Measurements from ENCODE around the gene CHRM5. TPM values are rescaled to one million over a fixed set of nuclear protein-coding genes. Genes with fewer than 3 reads are reported as not detected.

Gene CHRM5
- total RNA-seq, 1 experiment from 2014 or later: not detected

GRCh38 chr15:34065261-34065660 is 97.0 kb downstream of the CHRM5 start:
- H3K36me3 ChIP-seq (ENCODE audit: insufficient read depth, low read length): no peaks in the 10 kb centered on the region
- no peaks in the 10 kb centered on the region for H3K79me2 ChIP-seq (ENCODE audit: low read length)
- DNase-seq: no peak
- H3K9ac ChIP-seq (ENCODE audit: low read length): no peak overlapping the region
- no peaks in the 10 kb centered on the region for H3K27me3 ChIP-seq (ENCODE audit: low read length)
- no peak overlapping the region for H3K4me3 ChIP-seq (ENCODE audit: low read length)
- H2AFZ ChIP-seq (ENCODE audit: low read length): no peak overlapping the region
- H3K4me1 ChIP-seq (ENCODE audit: low read length): peaks cover 4% of the 10 kb centered on the region; the same call in 1 of the 2 replicates
- no peaks in the 10 kb centered on the region for H4K20me1 ChIP-seq (ENCODE audit: insufficient read depth, low read depth, low read length)
- no peak overlapping the region for H3K4me2 ChIP-seq (ENCODE audit: low read depth, low read length, poor library complexity, severe bottlenecking)
- H3K9me3 ChIP-seq (ENCODE audit: low read length): no peaks in the 10 kb centered on the region
- no peak overlapping the region for H3K27ac ChIP-seq (ENCODE audit: low read length)
- H3K9me2 ChIP-seq (replicated peaks; ENCODE audit: insufficient read depth, low read length): no peaks in the 10 kb centered on the region

- Histone ChIP-seq H3K27me3 (ENCODE audit: low read length) (no peaks in the 10 kb centered on the region), H4K20me1 (ENCODE audit: insufficient read depth, low read depth, low read length) (no peaks in the 10 kb centered on the region), H3K9me3 (ENCODE audit: low read length) (no peaks in the 10 kb centered on the region), H3K36me3 (ENCODE audit: insufficient read depth, low read length) (no peaks in the 10 kb centered on the region), H3K27ac (ENCODE audit: low read length) (no peak overlapping the region), H3K79me2 (ENCODE audit: low read length) (no peaks in the 10 kb centered on the region), H3K4me2 (ENCODE audit: low read depth, low read length, poor library complexity, severe bottlenecking) (no peak overlapping the region), H3K4me1 (ENCODE audit: low read length) (peaks cover 4% of the 10 kb centered on the region; the same call in 1 of the 2 replicates), H3K4me3 (ENCODE audit: low read length) (no peak overlapping the region), H2AFZ (ENCODE audit: low read length) (no peak overlapping the region), H3K9ac (ENCODE audit: low read length) (no peak overlapping the region), H3K9me2 (replicated peaks; ENCODE audit: insufficient read depth, low read length) (no peaks in the 10 kb centered on the region)
- DNase-seq: no peak
These were observed 97.6 kb downstream of the CHRM5 start for GRCh38 chr15:34065941-34066340.

DNA sequence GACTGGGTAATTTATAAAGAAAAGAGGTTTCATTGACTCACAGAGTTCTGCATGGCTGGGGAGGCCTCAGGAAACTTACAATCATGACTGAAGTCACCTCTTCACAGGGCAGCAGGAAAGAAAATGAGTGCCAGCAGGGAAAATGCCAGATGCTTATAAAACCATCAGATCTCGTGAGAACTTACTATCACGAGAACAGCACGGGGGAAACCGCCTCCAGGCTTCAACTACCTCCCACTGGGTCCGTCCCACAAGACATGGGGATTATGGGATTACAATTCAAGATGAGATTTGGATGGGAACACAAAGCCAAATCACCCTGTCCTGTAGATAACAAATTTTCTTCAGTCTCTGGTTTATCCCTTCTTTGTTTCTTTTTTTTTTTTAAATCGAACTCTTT is 101.7 kb downstream of the CHRM5 start:
- Histone ChIP-seq H3K4me3 (ENCODE audit: low read length) (no peak overlapping the region), H2AFZ (ENCODE audit: low read length) (no peak overlapping the region), H3K79me2 (ENCODE audit: low read length) (no peaks in the 10 kb centered on the region), H3K4me2 (ENCODE audit: low read depth, low read length, poor library complexity, severe bottlenecking) (no peak overlapping the region), H3K27ac (ENCODE audit: low read length) (no peak overlapping the region), H3K9ac (ENCODE audit: low read length) (no peak overlapping the region), H3K9me3 (ENCODE audit: low read length) (no peaks in the 10 kb centered on the region), H3K27me3 (ENCODE audit: low read length) (no peaks in the 10 kb centered on the region), H3K4me1 (ENCODE audit: low read length) (no peaks in the 10 kb centered on the region), H4K20me1 (ENCODE audit: insufficient read depth, low read depth, low read length) (no peaks in the 10 kb centered on the region), H3K36me3 (ENCODE audit: insufficient read depth, low read length) (no peaks in the 10 kb centered on the region), H3K9me2 (replicated peaks; ENCODE audit: insufficient read depth, low read length) (no peaks in the 10 kb centered on the region)
- DNase-seq: no peak

DNA sequence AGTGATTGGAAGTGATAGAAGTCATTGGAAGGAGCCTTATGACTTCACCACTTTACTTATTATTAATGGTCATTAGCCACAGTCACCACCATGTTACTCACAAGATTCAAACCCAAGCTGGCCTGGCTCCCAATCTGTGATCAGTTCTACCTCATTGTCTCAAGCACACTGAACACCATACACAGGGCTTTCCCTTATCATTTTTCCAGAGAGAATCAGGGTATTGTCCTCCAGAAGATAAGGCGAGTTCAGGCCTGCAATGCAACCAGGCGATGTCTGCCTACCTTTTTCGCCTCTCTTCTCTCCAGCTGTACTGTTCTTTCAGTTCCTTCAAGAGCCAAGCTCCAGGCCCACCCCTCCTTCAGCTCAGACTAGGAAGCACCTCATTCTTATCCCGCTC is 108.5 kb downstream of the CHRM5 start:
- no peaks in the 10 kb centered on the region for H3K36me3 ChIP-seq (ENCODE audit: insufficient read depth, low read length)
- no peaks in the 10 kb centered on the region for H3K79me2 ChIP-seq (ENCODE audit: low read length)
- no peak overlapping the region for H2AFZ ChIP-seq (ENCODE audit: low read length)
- H3K9me2 ChIP-seq (replicated peaks; ENCODE audit: insufficient read depth, low read length): no peaks in the 10 kb centered on the region
- H3K9me3 ChIP-seq (ENCODE audit: low read length): no peaks in the 10 kb centered on the region
- no peak for DNase-seq
- peaks cover 4% of the 10 kb centered on the region; the same call in 1 of the 2 replicates for H3K4me1 ChIP-seq (ENCODE audit: low read length)
- H3K27me3 ChIP-seq (ENCODE audit: low read length): no peaks in the 10 kb centered on the region
- no peak overlapping the region for H3K9ac ChIP-seq (ENCODE audit: low read length)
- H3K4me2 ChIP-seq (ENCODE audit: low read depth, low read length, poor library complexity, severe bottlenecking): no peak overlapping the region
- no peak overlapping the region for H3K27ac ChIP-seq (ENCODE audit: low read length)
- H4K20me1 ChIP-seq (ENCODE audit: insufficient read depth, low read depth, low read length): no peaks in the 10 kb centered on the region
- no peak overlapping the region for H3K4me3 ChIP-seq (ENCODE audit: low read length)

DNA sequence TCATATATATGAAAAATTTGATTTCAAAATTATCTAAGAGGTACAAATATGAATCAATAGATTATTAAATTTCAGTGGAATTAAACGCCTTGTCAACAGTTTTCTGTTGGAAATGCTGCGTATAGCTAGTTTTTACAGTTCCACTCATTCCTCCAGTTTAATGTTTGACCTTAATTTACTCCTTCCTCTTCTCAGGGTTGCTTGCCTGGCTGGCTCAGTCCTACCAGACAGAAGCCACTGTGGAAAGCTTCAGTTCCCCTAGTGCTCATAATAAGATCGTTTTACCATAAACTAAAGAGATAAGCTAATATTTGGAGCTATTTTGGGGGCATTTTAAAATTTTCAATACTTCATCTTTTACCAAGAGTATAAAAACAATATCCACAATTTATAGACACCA is 110.6 kb downstream of the CHRM5 start:
- no peak overlapping the region for H3K4me3 ChIP-seq (ENCODE audit: low read length)
- no peaks in the 10 kb centered on the region for H4K20me1 ChIP-seq (ENCODE audit: insufficient read depth, low read depth, low read length)
- H3K27ac ChIP-seq (ENCODE audit: low read length): no peak overlapping the region
- H2AFZ ChIP-seq (ENCODE audit: low read length): no peak overlapping the region
- peaks cover 4% of the 10 kb centered on the region; the same call in 1 of the 2 replicates for H3K4me1 ChIP-seq (ENCODE audit: low read length)
- no peak overlapping the region for H3K4me2 ChIP-seq (ENCODE audit: low read depth, low read length, poor library complexity, severe bottlenecking)
- H3K9me2 ChIP-seq (replicated peaks; ENCODE audit: insufficient read depth, low read length): no peaks in the 10 kb centered on the region
- H3K27me3 ChIP-seq (ENCODE audit: low read length): no peaks in the 10 kb centered on the region
- H3K36me3 ChIP-seq (ENCODE audit: insufficient read depth, low read length): peaks cover 4% of the 10 kb centered on the region; the same call in 1 of the 2 replicates
- no peaks in the 10 kb centered on the region for H3K79me2 ChIP-seq (ENCODE audit: low read length)
- no peaks in the 10 kb centered on the region for H3K9me3 ChIP-seq (ENCODE audit: low read length)
- H3K9ac ChIP-seq (ENCODE audit: low read length): no peak overlapping the region
- no peak for DNase-seq

- peaks cover 4% of the 10 kb centered on the region; the same call in 1 of the 2 replicates for H3K4me1 ChIP-seq (ENCODE audit: low read length)
- H3K27me3 ChIP-seq (ENCODE audit: low read length): no peaks in the 10 kb centered on the region
- H3K4me2 ChIP-seq (ENCODE audit: low read depth, low read length, poor library complexity, severe bottlenecking): no peak overlapping the region
- no peaks in the 10 kb centered on the region for H3K9me2 ChIP-seq (replicated peaks; ENCODE audit: insufficient read depth, low read length)
- no peak for DNase-seq
- H3K79me2 ChIP-seq (ENCODE audit: low read length): no peaks in the 10 kb centered on the region
- H3K4me3 ChIP-seq (ENCODE audit: low read length): no peak overlapping the region
- no peak overlapping the region for H2AFZ ChIP-seq (ENCODE audit: low read length)
- no peaks in the 10 kb centered on the region for H3K9me3 ChIP-seq (ENCODE audit: low read length)
- no peak overlapping the region for H3K27ac ChIP-seq (ENCODE audit: low read length)
- H3K36me3 ChIP-seq (ENCODE audit: insufficient read depth, low read length): peaks cover 9% of the 10 kb centered on the region
- H3K9ac ChIP-seq (ENCODE audit: low read length): no peak overlapping the region
- H4K20me1 ChIP-seq (ENCODE audit: insufficient read depth, low read depth, low read length): no peaks in the 10 kb centered on the region
These were observed 111.6 kb downstream of the CHRM5 start for GRCh38 chr15:34079904-34080303.

DNA sequence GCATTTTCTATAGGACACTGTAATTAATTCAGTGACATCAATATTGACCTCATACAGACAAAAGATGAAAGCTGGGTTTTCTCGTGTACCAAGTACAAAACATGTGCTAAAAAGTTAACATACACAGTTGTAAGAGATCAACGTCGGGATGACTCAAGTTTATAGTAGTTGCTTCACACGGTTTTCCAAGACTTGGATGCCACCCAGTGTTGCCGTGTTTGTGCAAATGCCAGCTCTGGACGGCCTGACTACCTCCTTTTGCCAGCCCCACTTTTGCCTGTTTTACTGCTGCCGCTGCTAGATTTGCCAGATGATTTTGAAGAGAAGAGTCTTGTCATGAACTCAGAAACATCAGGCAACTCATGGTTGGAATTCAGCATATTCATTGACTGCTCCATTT is 115.8 kb downstream of the CHRM5 start:
- Histone ChIP-seq H4K20me1 (ENCODE audit: insufficient read depth, low read depth, low read length) (no peaks in the 10 kb centered on the region), H3K79me2 (ENCODE audit: low read length) (peaks cover 4% of the 10 kb centered on the region; the same call in 1 of the 2 replicates), H3K27ac (ENCODE audit: low read length) (no peak overlapping the region), H2AFZ (ENCODE audit: low read length) (no peak overlapping the region), H3K27me3 (ENCODE audit: low read length) (no peaks in the 10 kb centered on the region), H3K4me1 (ENCODE audit: low read length) (no peaks in the 10 kb centered on the region), H3K36me3 (ENCODE audit: insufficient read depth, low read length) (peaks cover 25% of the 10 kb centered on the region), H3K9ac (ENCODE audit: low read length) (no peak overlapping the region), H3K9me3 (ENCODE audit: low read length) (no peaks in the 10 kb centered on the region), H3K9me2 (replicated peaks; ENCODE audit: insufficient read depth, low read length) (no peaks in the 10 kb centered on the region), H3K4me2 (ENCODE audit: low read depth, low read length, poor library complexity, severe bottlenecking) (no peak overlapping the region), H3K4me3 (ENCODE audit: low read length) (no peak overlapping the region)
- DNase-seq: no peak

DNA sequence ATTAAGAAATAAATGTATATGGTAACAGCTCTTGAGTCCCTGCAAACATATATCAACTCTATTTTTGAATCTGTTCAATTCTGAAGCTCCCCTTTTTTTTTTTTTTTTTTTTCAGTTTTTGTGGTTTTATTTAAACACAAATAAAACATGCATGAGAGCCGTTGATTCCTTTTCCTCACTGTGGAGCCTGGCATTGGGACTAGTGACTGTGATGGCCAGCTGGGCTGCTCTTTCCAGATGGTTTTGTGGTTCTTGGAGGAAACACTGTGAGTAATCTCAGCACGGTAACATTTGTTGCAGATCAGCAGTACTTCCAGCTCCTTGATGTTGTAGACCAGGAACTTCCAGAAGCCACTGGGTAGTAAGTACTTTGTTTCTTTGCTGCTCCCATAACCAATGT is 117.4 kb downstream of the CHRM5 start:
- Histone ChIP-seq H3K4me3 (ENCODE audit: low read length) (no peak overlapping the region), H3K36me3 (ENCODE audit: insufficient read depth, low read length) (peaks cover 32% of the 10 kb centered on the region), H3K9me2 (replicated peaks; ENCODE audit: insufficient read depth, low read length) (no peaks in the 10 kb centered on the region), H3K27ac (ENCODE audit: low read length) (no peak overlapping the region), H4K20me1 (ENCODE audit: insufficient read depth, low read depth, low read length) (no peaks in the 10 kb centered on the region), H3K9me3 (ENCODE audit: low read length) (no peaks in the 10 kb centered on the region), H3K79me2 (ENCODE audit: low read length) (peaks cover 14% of the 10 kb centered on the region), H3K4me2 (ENCODE audit: low read depth, low read length, poor library complexity, severe bottlenecking) (no peak overlapping the region), H2AFZ (ENCODE audit: low read length) (no peak overlapping the region), H3K4me1 (ENCODE audit: low read length) (peaks cover 7% of the 10 kb centered on the region), H3K9ac (ENCODE audit: low read length) (no peak overlapping the region), H3K27me3 (ENCODE audit: low read length) (no peaks in the 10 kb centered on the region)
- no peak for DNase-seq

- DNase-seq: no peak
- no peak overlapping the region for H3K9ac ChIP-seq (ENCODE audit: low read length)
- no peaks in the 10 kb centered on the region for H4K20me1 ChIP-seq (ENCODE audit: insufficient read depth, low read depth, low read length)
- H3K79me2 ChIP-seq (ENCODE audit: low read length): peaks cover 87% of the 10 kb centered on the region
- no peak overlapping the region for H2AFZ ChIP-seq (ENCODE audit: low read length)
- H3K9me3 ChIP-seq (ENCODE audit: low read length): no peaks in the 10 kb centered on the region
- H3K36me3 ChIP-seq (ENCODE audit: insufficient read depth, low read length): peaks cover 5% of the 10 kb centered on the region; the same call in 1 of the 2 replicates
- peak overlapping the region; percentile 78 for H3K4me2 ChIP-seq (ENCODE audit: low read depth, low read length, poor library complexity, severe bottlenecking)
- H3K27me3 ChIP-seq (ENCODE audit: low read length): no peaks in the 10 kb centered on the region
- peak overlapping the region; percentile 83 for H3K4me3 ChIP-seq (ENCODE audit: low read length)
- no peak overlapping the region for H3K27ac ChIP-seq (ENCODE audit: low read length)
- peaks cover 27% of the 10 kb centered on the region for H3K4me1 ChIP-seq (ENCODE audit: low read length)
- no peaks in the 10 kb centered on the region for H3K9me2 ChIP-seq (replicated peaks; ENCODE audit: insufficient read depth, low read length)
These were observed 131.6 kb downstream of the CHRM5 start for GRCh38 chr15:34099914-34100313.
